WERI-Rb-1 (cell line): ENCODE measurements around the gene PBX1.

ENCODE experiments used
- DNase-seq: peaks from one replicate; pipeline ENCODE4 v3.0.0-alpha.2; 2020
- H3K27ac ChIP-seq: fragments of 250-450 bp; sonication (Bioruptor Pico); 2 replicates; pipeline ENCODE4 v1.5.1; 2020; ENCODE audit warnings: mild to moderate bottlenecking, moderate library complexity
- H3K27me3 ChIP-seq: fragments of 250-450 bp; sonication (Bioruptor Pico); 2 replicates; pipeline ENCODE4 v1.5.1; 2021; ENCODE audit warnings: mild to moderate bottlenecking, low read depth, moderate library complexity; ENCODE audit not compliant: insufficient read depth, severe bottlenecking
- H3K36me3 ChIP-seq: fragments of 250-450 bp; sonication (Bioruptor Pico); 2 replicates; pipeline ENCODE4 v1.5.1; 2020; ENCODE audit warnings: mild to moderate bottlenecking, moderate library complexity
- H3K4me3 ChIP-seq: 2 replicates; pipeline ENCODE4 v1.5.1; 2011; ENCODE audit warnings: low read depth, mild to moderate bottlenecking, control low read depth, low read length
- H3K9me3 ChIP-seq: fragments of 250-450 bp; sonication (Bioruptor Pico); 2 replicates; pipeline ENCODE4 v1.5.1; 2021; ENCODE audit warnings: mild to moderate bottlenecking, moderate library complexity; ENCODE audit not compliant: severe bottlenecking
- CTCF ChIP-seq: IDR thresholded peaks from 2 replicates; pipeline ENCODE4 v1.5.1; 2011; ENCODE audit warnings: low read depth, mild to moderate bottlenecking, control low read depth, inconsistent platforms, low read length

The PBX1 gene

DNA sequence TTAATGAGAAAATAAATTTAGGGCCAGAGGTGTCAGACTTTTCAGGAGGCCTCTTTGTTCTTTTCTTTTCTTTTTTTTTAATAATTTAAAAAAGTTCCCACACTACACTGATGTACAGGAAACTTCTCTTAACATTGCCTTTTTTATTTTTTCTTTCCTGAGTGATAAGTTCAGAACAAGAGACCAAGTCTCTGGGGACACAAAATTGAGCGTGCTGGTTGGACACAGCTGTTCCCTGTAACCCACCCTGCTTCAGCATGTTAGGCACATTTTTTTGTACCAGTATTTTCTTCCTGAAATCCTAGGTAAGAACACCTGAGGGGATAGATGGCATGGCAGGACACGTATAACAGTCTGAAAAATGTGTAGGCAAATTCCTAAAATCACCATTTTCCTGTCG, 50.1 kb downstream of the PBX1 start:
- Histone ChIP-seq H3K27me3 (no peaks in the 10 kb centered on the region), H3K4me3 (no peak overlapping the region), H3K36me3 (no peaks in the 10 kb centered on the region; the same call in 1 of the 2 replicates), H3K9me3 (no peaks in the 10 kb centered on the region), H3K27ac (no peak overlapping the region)
- no peak for TF ChIP-seq CTCF
- DNase-seq, result no peak

DNA sequence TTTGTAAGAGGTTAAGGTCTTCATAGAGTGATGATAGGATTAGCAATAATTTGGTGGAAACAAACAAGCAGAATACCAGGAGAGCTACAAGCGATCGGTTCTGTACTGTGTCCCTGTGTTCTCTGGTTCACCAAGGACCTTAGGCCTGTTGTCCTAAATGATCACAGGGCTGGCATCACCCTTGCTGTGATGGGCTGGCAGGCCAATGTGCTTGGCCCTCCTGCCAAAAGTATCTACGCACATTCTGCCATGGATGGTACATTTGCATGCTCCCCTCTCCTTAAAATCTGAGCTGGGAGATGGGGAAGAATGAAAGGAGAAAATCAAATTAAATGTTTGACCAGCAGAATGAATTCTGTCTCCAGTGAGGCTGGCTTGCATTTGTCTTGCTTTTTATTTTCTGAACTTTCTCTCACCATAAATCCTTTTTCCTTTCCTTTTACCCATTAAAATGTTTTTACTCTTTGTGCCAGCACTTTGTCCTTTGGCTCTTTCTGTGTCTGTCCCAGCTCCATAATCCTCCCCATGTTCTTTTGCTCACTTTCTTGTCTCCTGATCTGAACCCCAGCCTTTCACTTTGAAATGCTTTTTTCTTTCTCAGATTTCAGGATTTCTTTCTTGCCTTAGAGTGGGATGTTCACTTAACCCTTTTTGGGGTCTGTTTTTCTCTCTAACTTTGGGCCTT, 51.7 kb downstream of the PBX1 start:
- Histone ChIP-seq H3K4me3 (no peak overlapping the region), H3K27me3 (no peaks in the 10 kb centered on the region), H3K9me3 (no peaks in the 10 kb centered on the region), H3K36me3 (no peaks in the 10 kb centered on the region), H3K27ac (no peak overlapping the region)
- no peak for DNase-seq
- TF ChIP-seq CTCF, result no peak

DNA sequence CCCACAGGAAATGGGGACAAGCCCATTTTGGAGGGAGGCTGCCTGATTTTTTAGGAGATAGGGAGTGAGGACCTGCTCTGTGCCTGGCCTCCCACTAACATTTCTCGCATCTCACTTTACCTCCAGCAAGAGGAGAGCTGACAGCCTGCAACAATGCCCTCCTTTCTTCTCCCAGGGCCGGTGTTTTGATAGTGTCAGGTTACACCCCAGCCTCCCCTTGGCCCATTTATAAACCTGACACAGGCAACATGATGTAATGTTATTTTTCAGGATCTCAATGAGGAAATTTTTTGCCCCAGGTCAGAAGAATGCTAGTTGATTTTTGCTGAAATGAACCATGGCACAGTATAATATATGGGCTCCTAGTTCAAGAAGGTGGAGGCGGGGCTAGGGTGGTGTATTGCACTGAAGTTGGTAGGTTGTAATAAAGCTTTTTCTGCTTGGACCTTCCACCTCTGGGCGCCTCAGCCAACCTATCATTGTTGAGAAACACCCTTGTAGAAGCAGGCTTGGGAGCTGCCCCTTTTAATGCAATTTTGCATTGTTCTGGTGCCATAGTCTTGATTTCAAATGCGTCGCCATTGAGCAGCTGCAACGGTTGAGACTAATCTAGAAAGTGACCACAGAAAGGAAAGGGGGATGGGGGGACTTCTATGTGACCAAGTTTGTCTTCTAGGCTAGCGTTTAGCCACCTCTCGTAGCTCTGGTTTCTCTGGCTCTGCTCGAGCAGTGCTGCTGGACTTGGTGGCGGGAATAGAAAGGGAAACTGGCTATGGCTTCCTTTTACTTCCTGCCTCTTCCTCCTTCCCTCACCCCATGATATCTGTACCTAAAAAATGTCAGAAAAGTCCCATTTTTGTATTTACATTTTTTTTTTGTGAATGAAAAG, 53.0 kb downstream of the PBX1 start:
- no peak for DNase-seq
- Histone ChIP-seq H3K4me3 (no peak overlapping the region), H3K9me3 (no peaks in the 10 kb centered on the region), H3K27me3 (no peaks in the 10 kb centered on the region), H3K36me3 (no peaks in the 10 kb centered on the region), H3K27ac (no peak overlapping the region)
- TF ChIP-seq CTCF, result no peak

DNA sequence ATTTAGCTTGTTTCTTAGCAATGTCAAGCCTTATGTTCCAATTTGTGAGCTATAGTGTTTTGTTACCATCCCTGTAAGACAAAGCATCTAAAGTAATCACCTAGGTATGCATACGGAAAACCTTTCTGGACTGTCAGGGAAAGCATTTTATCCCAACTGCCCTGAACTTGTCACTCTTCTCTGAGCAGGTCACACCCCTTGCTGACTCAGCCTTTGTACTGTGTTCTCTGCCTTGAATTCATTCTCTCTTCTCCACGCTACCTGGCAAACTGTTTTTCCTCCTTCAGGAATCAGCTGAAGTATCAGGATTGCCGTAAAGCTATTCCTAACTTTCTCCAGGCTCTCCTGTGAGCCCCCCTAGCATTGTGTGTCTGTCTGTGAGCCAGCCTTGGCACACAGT, 54.2 kb downstream of the PBX1 start:
- Histone ChIP-seq H3K36me3 (no peaks in the 10 kb centered on the region), H3K4me3 (no peak overlapping the region), H3K9me3 (no peaks in the 10 kb centered on the region), H3K27ac (no peak overlapping the region), H3K27me3 (no peaks in the 10 kb centered on the region)
- no peak for TF ChIP-seq CTCF
- no peak for DNase-seq

- Histone ChIP-seq H3K4me3 (no peak overlapping the region), H3K9me3 (no peaks in the 10 kb centered on the region), H3K36me3 (no peaks in the 10 kb centered on the region), H3K27ac (no peak overlapping the region), H3K27me3 (no peaks in the 10 kb centered on the region)
- no peak for TF ChIP-seq CTCF
- no peak for DNase-seq
Measured at GRCh38 chr1:164614316-164614715, 55.3 kb downstream of the PBX1 start.
